Measurements from ENCODE around the gene TNFSF15.

TNFSF15 gene

DNA sequence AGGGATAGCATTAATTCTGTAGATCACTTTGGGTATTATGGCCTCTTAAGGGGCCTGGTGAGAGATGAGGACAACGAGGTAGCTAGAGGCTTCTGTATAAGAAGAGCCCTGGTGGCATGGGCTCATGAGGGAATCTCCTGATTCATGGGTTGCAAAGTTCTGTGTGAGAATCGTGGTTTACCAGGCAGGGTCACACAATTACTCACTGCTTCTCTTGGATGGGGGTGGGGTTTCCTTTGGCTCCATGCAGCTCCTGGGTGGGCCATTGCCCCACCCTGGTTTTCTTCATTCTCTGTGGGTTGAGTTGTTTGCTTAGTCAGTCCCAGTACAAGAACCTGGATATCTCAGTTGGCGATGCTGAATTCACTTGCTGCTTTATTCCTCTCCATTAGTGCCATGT lies 30.9 kb upstream of the TNFSF15 start:
- Histone ChIP-seq H3K9ac (ENCODE audit: low read length) (no peak overlapping the region), H3K27me3 (replicated peaks; ENCODE audit: insufficient read depth, low read length) (no peaks in the 10 kb centered on the region), H3K79me2 (ENCODE audit: low read length) (no peaks in the 10 kb centered on the region), H3F3A (ENCODE audit: insufficient read depth, low read length) (no peaks in the 10 kb centered on the region), H3K4me3 (ENCODE audit: low read length) (no peak overlapping the region), H2AFZ (ENCODE audit: low read length) (no peak overlapping the region), H3K36me3 (replicated peaks; ENCODE audit: insufficient read depth, low read length) (no peaks in the 10 kb centered on the region), H3K27ac (ENCODE audit: low read length) (no peak overlapping the region), H3K9me2 (replicated peaks; ENCODE audit: insufficient read depth, low read length) (no peaks in the 10 kb centered on the region), H4K20me1 (ENCODE audit: insufficient read depth, low read length) (no peaks in the 10 kb centered on the region), H3K4me2 (ENCODE audit: low read depth, low read length) (no peak overlapping the region), H3K9me3 (replicated peaks; ENCODE audit: insufficient read depth, low read length) (no peaks in the 10 kb centered on the region; the same call in 1 of the 2 replicates), H3K4me1 (ENCODE audit: low read length) (no peaks in the 10 kb centered on the region)
- no peak for DNase-seq
- TF ChIP-seq EZH2 (optimal IDR thresholded peaks at IDR 0.05; ENCODE audit: low read depth, low read length): no peak
- TF ChIP-seq EZH2phosphoT487 (IDR thresholded peaks at IDR 0.05; ENCODE audit: low read length): no peak
- TF ChIP-seq, protein P1, sequence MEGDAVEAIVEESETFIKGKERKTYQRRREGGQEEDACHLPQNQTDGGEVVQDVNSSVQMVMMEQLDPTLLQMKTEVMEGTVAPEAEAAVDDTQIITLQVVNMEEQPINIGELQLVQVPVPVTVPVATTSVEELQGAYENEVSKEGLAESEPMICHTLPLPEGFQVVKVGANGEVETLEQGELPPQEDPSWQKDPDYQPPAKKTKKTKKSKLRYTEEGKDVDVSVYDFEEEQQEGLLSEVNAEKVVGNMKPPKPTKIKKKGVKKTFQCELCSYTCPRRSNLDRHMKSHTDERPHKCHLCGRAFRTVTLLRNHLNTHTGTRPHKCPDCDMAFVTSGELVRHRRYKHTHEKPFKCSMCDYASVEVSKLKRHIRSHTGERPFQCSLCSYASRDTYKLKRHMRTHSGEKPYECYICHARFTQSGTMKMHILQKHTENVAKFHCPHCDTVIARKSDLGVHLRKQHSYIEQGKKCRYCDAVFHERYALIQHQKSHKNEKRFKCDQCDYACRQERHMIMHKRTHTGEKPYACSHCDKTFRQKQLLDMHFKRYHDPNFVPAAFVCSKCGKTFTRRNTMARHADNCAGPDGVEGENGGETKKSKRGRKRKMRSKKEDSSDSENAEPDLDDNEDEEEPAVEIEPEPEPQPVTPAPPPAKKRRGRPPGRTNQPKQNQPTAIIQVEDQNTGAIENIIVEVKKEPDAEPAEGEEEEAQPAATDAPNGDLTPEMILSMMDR (IDR thresholded peaks at IDR 0.05; ENCODE audit: low read length): no peak

DNA sequence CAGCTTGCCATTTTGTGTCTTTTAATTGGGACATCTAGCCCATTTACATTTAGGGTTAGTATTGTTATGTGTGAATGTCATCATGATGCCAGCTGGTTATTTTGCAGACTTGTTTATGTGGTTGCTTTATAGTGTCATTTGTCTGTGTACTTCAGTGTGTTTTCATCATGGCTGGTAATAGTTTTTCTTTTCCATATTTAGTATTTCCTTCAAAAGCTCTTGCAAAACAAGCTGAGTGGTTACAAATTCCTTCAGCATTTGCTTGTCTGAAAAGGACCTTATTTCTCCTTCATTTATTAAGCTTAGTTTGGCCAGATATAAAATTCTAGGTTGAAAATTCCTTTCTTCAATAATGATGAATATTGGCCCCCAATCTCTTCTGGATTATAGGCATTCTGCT lies 28.5 kb upstream of the TNFSF15 start:
- DNase-seq: no peak
- Histone ChIP-seq H4K20me1 (ENCODE audit: insufficient read depth, low read length) (no peaks in the 10 kb centered on the region), H3K9me2 (replicated peaks; ENCODE audit: insufficient read depth, low read length) (no peaks in the 10 kb centered on the region), H3K36me3 (replicated peaks; ENCODE audit: insufficient read depth, low read length) (no peaks in the 10 kb centered on the region), H3K4me2 (ENCODE audit: low read depth, low read length) (no peak overlapping the region), H3K9me3 (replicated peaks; ENCODE audit: insufficient read depth, low read length) (no peaks in the 10 kb centered on the region; the same call in 1 of the 2 replicates), H3K9ac (ENCODE audit: low read length) (no peak overlapping the region), H3K27me3 (replicated peaks; ENCODE audit: insufficient read depth, low read length) (no peaks in the 10 kb centered on the region), H3F3A (ENCODE audit: insufficient read depth, low read length) (no peaks in the 10 kb centered on the region), H3K79me2 (ENCODE audit: low read length) (no peaks in the 10 kb centered on the region), H2AFZ (ENCODE audit: low read length) (no peak overlapping the region), H3K4me3 (ENCODE audit: low read length) (no peak overlapping the region), H3K4me1 (ENCODE audit: low read length) (no peaks in the 10 kb centered on the region), H3K27ac (ENCODE audit: low read length) (no peak overlapping the region)
- TF ChIP-seq, protein P1 (IDR thresholded peaks at IDR 0.05; ENCODE audit: low read length): no peak
- TF ChIP-seq EZH2 (optimal IDR thresholded peaks at IDR 0.05; ENCODE audit: low read depth, low read length): no peak

GRCh38 chr9:114830546-114830945 lies 24.7 kb upstream of the TNFSF15 start:
- no peak for DNase-seq
- TF ChIP-seq, protein P1 (IDR thresholded peaks at IDR 0.05; ENCODE audit: low read length): no peak

More at GRCh38 chr9:114830546-114830945, 24.7 kb upstream of the TNFSF15 start:
- Histone ChIP-seq H3K79me2 (ENCODE audit: low read length) (no peaks in the 10 kb centered on the region), H3K27ac (ENCODE audit: low read length) (no peak overlapping the region), H3F3A (ENCODE audit: insufficient read depth, low read length) (no peaks in the 10 kb centered on the region), H3K27me3 (replicated peaks; ENCODE audit: insufficient read depth, low read length) (no peaks in the 10 kb centered on the region), H3K4me1 (ENCODE audit: low read length) (no peaks in the 10 kb centered on the region), H4K20me1 (ENCODE audit: insufficient read depth, low read length) (no peaks in the 10 kb centered on the region), H3K9me3 (replicated peaks; ENCODE audit: insufficient read depth, low read length) (no peaks in the 10 kb centered on the region; the same call in 1 of the 2 replicates), H2AFZ (ENCODE audit: low read length) (no peak overlapping the region), H3K9ac (ENCODE audit: low read length) (no peak overlapping the region), H3K9me2 (replicated peaks; ENCODE audit: insufficient read depth, low read length) (no peaks in the 10 kb centered on the region), H3K36me3 (replicated peaks; ENCODE audit: insufficient read depth, low read length) (no peaks in the 10 kb centered on the region), H3K4me2 (ENCODE audit: low read depth, low read length) (no peak overlapping the region), H3K4me3 (ENCODE audit: low read length) (no peak overlapping the region)

Measured in MM.1S (cell line).